Panc1 (cell line): Measurements from ENCODE around the gene TOB1. TPM values are rescaled to one million over a fixed set of nuclear protein-coding genes. Genes with fewer than 3 reads are reported as not detected.

Experiments
- ATAC-seq: fragments of 200-7000 bp; cut with Tn5 transposase; 2 replicates; pipeline ENCODE4 v1.9.1; 2020; ENCODE audit warnings: mild to moderate bottlenecking, moderate library complexity
- BruUV-seq: library from RNA; stranded (reverse); fragments of 400-500 nt; replicated peaks from 2 replicates; lab custom pipeline; 2021; lab: Mats Ljungman, UMichigan
- CTCF ChIA-PET: fragments of 300-600 bp; sonication (Branson Sonifier 250); formaldehyde crosslinking; loops from one replicate; lab custom pipeline; 2022; ENCODE audit warnings: antibody characterized with exemption; lab: Charles Lee
- POLR2A ChIA-PET: fragments of 300-600 bp; sonication (Branson Sonifier 250); formaldehyde crosslinking; loops from one replicate; lab custom pipeline; 2022; ENCODE audit warnings: antibody characterized with exemption; lab: Charles Lee
- DNase-seq: peaks from one replicate; pipeline ENCODE4 v3.0.0-alpha.2; 2010; ENCODE audit warnings: low read depth, low spot score
- H3K27ac ChIP-seq: 2 replicates; pipeline ENCODE4 v1.5.1; 2011; ENCODE audit warnings: mild to moderate bottlenecking, low read length, inconsistent platforms
- H3K27me3 ChIP-seq: fragments of 200-500 bp; sonication (Bioruptor generic); 2 replicates; pipeline ENCODE4 v1.6.0; 2014; ENCODE audit warnings: low read length, inconsistent platforms; ENCODE audit not compliant: control insufficient read depth, insufficient read depth
- H3K36me3 ChIP-seq: fragments of 200-500 bp; sonication (Bioruptor generic); 2 replicates; pipeline ENCODE4 v1.5.1; 2014; ENCODE audit warnings: inconsistent platforms, mild to moderate bottlenecking, low read length, moderate library complexity; ENCODE audit not compliant: control insufficient read depth, insufficient read depth
- H3K4me1 ChIP-seq: 2 replicates; pipeline ENCODE4 v1.5.1; 2011; ENCODE audit warnings: inconsistent platforms, mild to moderate bottlenecking, low read length, moderate library complexity; ENCODE audit not compliant: control insufficient read depth, insufficient read depth
- H3K4me3 ChIP-seq, 2 experiments: 2 replicates each; pipeline ENCODE4 v1.5.1; 2011 to 2012; ENCODE audit warnings: low read depth in 2 of 2, low read length in 2 of 2, mild to moderate bottlenecking in 2 of 2, inconsistent platforms in 1 of 2, moderate library complexity in 1 of 2
- H3K9me3 ChIP-seq: fragments of 200-500 bp; sonication (Bioruptor generic); 2 replicates; pipeline ENCODE4 v1.5.1; 2014; ENCODE audit warnings: low read depth, mild to moderate bottlenecking, inconsistent platforms, low read length, moderate library complexity; ENCODE audit not compliant: control insufficient read depth, insufficient read depth
- CTCF ChIP-seq: fragments of 450-650 bp; IDR thresholded peaks from 2 replicates; pipeline ENCODE4 v1.5.1; 2017; ENCODE audit warnings: mild to moderate bottlenecking
- POLR2AphosphoS5 ChIP-seq: IDR thresholded peaks from 2 replicates; pipeline ENCODE4 v1.6.1; 2012; ENCODE audit warnings: mild to moderate bottlenecking, low read depth, low read length, moderate library complexity
- REST ChIP-seq, 2 experiments: IDR thresholded peaks; 2 replicates each; pipeline ENCODE4 v1.6.1; 2011 to 2012; ENCODE audit warnings: low read depth in 2 of 2, control low read depth in 1 of 2, low read length in 1 of 2, mild to moderate bottlenecking in 1 of 2, moderate library complexity in 1 of 2; ENCODE audit not compliant: insufficient read depth in 1 of 2
- SIN3A ChIP-seq: IDR thresholded peaks from 2 replicates; pipeline ENCODE4 v1.6.1; 2012; ENCODE audit warnings: low read depth, mild to moderate bottlenecking, low read length, moderate library complexity, borderline replicate concordance; ENCODE audit not compliant: insufficient read depth
- TCF7L2 ChIP-seq: IDR thresholded peaks from 2 replicates; pipeline ENCODE4 v1.6.1; 2011; ENCODE audit warnings: mild to moderate bottlenecking, low read depth, low read length, inconsistent platforms
- in situ Hi-C: cut with HindIII; loops from 2 replicates; pipeline ENCODE4 v1.10.0; 2016; ENCODE audit warnings: low sequenced_read_pairs, low pct_unique_long_range_greater_than_20kb
- intact Hi-C: fragments of 100-400 bp; cut with micrococcal nuclease; formaldehyde crosslinking; loops from one replicate; pipeline ENCODE4 v1.10.0; 2022; ENCODE audit not compliant: unreplicated experiment
- total RNA-seq: library from RNA; stranded (reverse); gene quantifications from one replicate; pipeline ENCODE4 v1.2.1, GENCODE V29; 2021; ENCODE audit not compliant: unreplicated experiment

The TOB1 gene
- total RNA-seq, 1 experiment from 2014 or later: 117 TPM

DNA sequence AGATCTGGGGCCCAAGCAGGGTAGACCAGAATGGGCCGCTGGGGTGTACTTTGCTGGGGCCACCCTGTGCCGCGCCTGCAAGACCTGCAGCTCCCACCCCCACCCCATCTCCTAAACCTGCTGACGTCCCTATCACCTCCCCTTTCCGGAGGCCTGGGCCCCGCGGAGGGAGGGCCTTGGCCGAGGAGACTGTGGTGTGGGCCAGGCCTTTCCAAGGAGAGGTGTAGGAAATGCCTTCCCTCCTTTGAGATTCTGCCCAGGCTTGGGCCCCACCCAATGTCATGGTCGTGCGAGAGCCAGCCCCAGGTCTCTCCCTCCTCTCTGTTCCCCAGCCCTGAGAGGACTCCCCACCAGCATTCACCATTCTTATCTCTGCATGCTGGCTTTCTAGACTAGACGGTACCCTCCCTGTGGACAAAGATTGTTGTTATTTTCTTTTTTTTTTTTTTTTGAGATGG is 34.7 kb downstream of the TOB1 start:
- H3K36me3 ChIP-seq: no peaks in the 10 kb centered on the region
- ChIA-PET CTCF (no interaction called here), POLR2A (interaction anchor here (0.8 kb wide), 1 partner anchor 13 kb away, joined by 4 read pairs; no protein-coding TSS in a partner anchor)
- DNase-seq (no peak), ATAC-seq (no peak)
- in situ Hi-C loops: no loop called here
- no peak overlapping the region for H3K27ac ChIP-seq
- BruUV-seq: no TSS peak
- no peaks in the 10 kb centered on the region for H3K4me1 ChIP-seq
- intact Hi-C loops: no loop called here
- H3K9me3 ChIP-seq: no peaks in the 10 kb centered on the region
- TF ChIP-seq SIN3A (no peak), TCF7L2 (no peak), REST (IDR thresholded peaks at IDR 0.05; ENCODE audit: insufficient read depth in 1 of 2, low read depth in 2 of 2, low read length in 1 of 2) (no peak), POLR2AphosphoS5 (no peak)
- no peaks in the 10 kb centered on the region for H3K27me3 ChIP-seq
- H3K4me3 ChIP-seq: no peak overlapping the region

GRCh38 chr17:50830994-50831393 is 35.2 kb downstream of the TOB1 start:
- H3K36me3 ChIP-seq: no peaks in the 10 kb centered on the region
- CTCF ChIA-PET: no interaction called here
- in situ Hi-C loops (no loop called here), intact Hi-C loops (no loop called here)
- ATAC-seq (no peak), DNase-seq (no peak)
- BruUV-seq: no TSS peak
- H3K4me1 ChIP-seq: no peaks in the 10 kb centered on the region
- H3K4me3 ChIP-seq: no peak overlapping the region
- H3K9me3 ChIP-seq: no peaks in the 10 kb centered on the region
- no peak overlapping the region for H3K27ac ChIP-seq
- POLR2A ChIA-PET: no interaction called here
- no peaks in the 10 kb centered on the region for H3K27me3 ChIP-seq
- no peak for TF ChIP-seq REST (IDR thresholded peaks at IDR 0.05; ENCODE audit: insufficient read depth in 1 of 2, low read depth in 2 of 2, low read length in 1 of 2)
- no peak for TF ChIP-seq SIN3A
- TF ChIP-seq POLR2AphosphoS5: no peak
- TF ChIP-seq CTCF: no peak
- TF ChIP-seq TCF7L2: no peak
